HG02678 (cell line): ENCODE measurements around the gene POP4.

Source experiments
- ATAC-seq: cut with Tn5 transposase; IDR thresholded peaks from one replicate; pipeline ENCODE4 v1.9.1; 2021; ENCODE audit warnings: mild to moderate bottlenecking, moderate library complexity; ENCODE audit not compliant: unreplicated experiment

The POP4 gene

GRCh38 chr19:29576761-29577648, 29.1 kb upstream of the POP4 start:
- no peak for ATAC-seq

GRCh38 chr19:29577649-29577963, 28.5 kb upstream of the POP4 start:
- ATAC-seq = no peak

- ATAC-seq = no peak
These were observed 27.7 kb upstream of the POP4 start for GRCh38 chr19:29578349-29578748.

- no peak for ATAC-seq
These were observed 26.7 kb upstream of the POP4 start for GRCh38 chr19:29579308-29579910.

- no peak for ATAC-seq
These were observed 24.7 kb upstream of the POP4 start for GRCh38 chr19:29581398-29581797.

- ATAC-seq = no peak
These were observed 22.7 kb upstream of the POP4 start for GRCh38 chr19:29583196-29583999.

GRCh38 chr19:29586401-29586800, 19.7 kb upstream of the POP4 start:
- ATAC-seq = no peak

GRCh38 chr19:29587059-29587458, 19.0 kb upstream of the POP4 start:
- no peak for ATAC-seq

GRCh38 chr19:29587518-29587986, 18.5 kb upstream of the POP4 start:
- no peak for ATAC-seq

- ATAC-seq = no peak
These were observed 18.0 kb upstream of the POP4 start for GRCh38 chr19:29588095-29588494.

GRCh38 chr19:29590278-29590677, 15.8 kb upstream of the POP4 start:
- ATAC-seq = no peak

- no peak for ATAC-seq
These were observed 14.4 kb upstream of the POP4 start for GRCh38 chr19:29591670-29592069.

- ATAC-seq = no peak
These were observed 12.2 kb upstream of the POP4 start for GRCh38 chr19:29593869-29594268.

- no peak for ATAC-seq
These were observed 9.9 kb upstream of the POP4 start for GRCh38 chr19:29596080-29596727.

- no peak for ATAC-seq
These were observed 9.1 kb upstream of the POP4 start for GRCh38 chr19:29596885-29597525.

GRCh38 chr19:29598036-29598435, 8.0 kb upstream of the POP4 start:
- no peak for ATAC-seq

GRCh38 chr19:29598496-29598895, 7.6 kb upstream of the POP4 start:
- no peak for ATAC-seq

GRCh38 chr19:29603308-29603707, 2.8 kb upstream of the POP4 start:
- no peak for ATAC-seq

GRCh38 chr19:29606420-29606747, 301 bp downstream of the POP4 start:
- peak; percentile 26 for ATAC-seq

- no peak for ATAC-seq
These were observed 3.6 kb downstream of the POP4 start for GRCh38 chr19:29609636-29610035.

GRCh38 chr19:29610213-29610573, 4.1 kb downstream of the POP4 start:
- no peak for ATAC-seq
